PFSK-1 (cell line): ENCODE results near the gene C1orf21.

Experiments
- FOXP2 ChIP-seq: optimal IDR thresholded peaks from 2 replicates; pipeline ENCODE3; 2011; ENCODE audit warnings: borderline replicate concordance, control low read depth, inconsistent platforms; ENCODE audit not compliant: insufficient read depth; ENCODE audit errors: extremely low read length, extremely low read depth
- POLR2AphosphoS5 ChIP-seq: IDR thresholded peaks from 2 replicates; pipeline ENCODE4 v1.6.1; 2012; ENCODE audit warnings: low read depth, mild to moderate bottlenecking, control low read depth, low read length, moderate library complexity
- REST ChIP-seq, 2 experiments: IDR thresholded peaks; 2 replicates each; pipeline versions ENCODE4 v1.6.1 to v1.8.0; 2011 to 2012; ENCODE audit warnings: low read depth in 2 of 2, low read length in 2 of 2, control low read depth in 1 of 2, inconsistent platforms in 1 of 2, mild to moderate bottlenecking in 1 of 2, moderate library complexity in 1 of 2; ENCODE audit not compliant: insufficient read depth in 1 of 2
- SIN3A ChIP-seq: IDR thresholded peaks from 2 replicates; pipeline ENCODE4 v1.6.1; 2012; ENCODE audit warnings: mild to moderate bottlenecking, low read length, moderate library complexity, borderline replicate concordance; ENCODE audit not compliant: insufficient read depth
- TAF1 ChIP-seq: IDR thresholded peaks from 2 replicates; pipeline ENCODE4 v1.6.1; 2012; ENCODE audit warnings: low read length, control low read depth, borderline replicate concordance; ENCODE audit not compliant: insufficient read depth

Gene C1orf21

GRCh38 chr1:184426278-184426674, 39.4 kb downstream of the C1orf21 start:
- TF ChIP-seq FOXP2 (no peak), POLR2AphosphoS5 (no peak), TAF1 (no peak), REST (IDR thresholded peaks at IDR 0.05; ENCODE audit: insufficient read depth in 1 of 2, low read depth in 2 of 2, low read length in 2 of 2) (no peak), SIN3A (no peak)

GRCh38 chr1:184427722-184428121, 40.9 kb downstream of the C1orf21 start:
- TF ChIP-seq SIN3A (no peak), REST (IDR thresholded peaks at IDR 0.05; ENCODE audit: insufficient read depth in 1 of 2, low read depth in 2 of 2, low read length in 2 of 2) (no peak), POLR2AphosphoS5 (no peak), FOXP2 (no peak), TAF1 (no peak)

- no peak for TF ChIP-seq FOXP2
- no peak for TF ChIP-seq SIN3A
- no peak for TF ChIP-seq TAF1
- no peak for TF ChIP-seq REST (IDR thresholded peaks at IDR 0.05; ENCODE audit: insufficient read depth in 1 of 2, low read depth in 2 of 2, low read length in 2 of 2)
- no peak for TF ChIP-seq POLR2AphosphoS5
Measured at GRCh38 chr1:184428604-184429003, 41.8 kb downstream of the C1orf21 start.

GRCh38 chr1:184429335-184429734, 42.5 kb downstream of the C1orf21 start:
- no peak for TF ChIP-seq REST (IDR thresholded peaks at IDR 0.05; ENCODE audit: insufficient read depth in 1 of 2, low read depth in 2 of 2, low read length in 2 of 2)
- TF ChIP-seq SIN3A: no peak
- TF ChIP-seq FOXP2: no peak
- no peak for TF ChIP-seq TAF1
- TF ChIP-seq POLR2AphosphoS5: no peak
